Calu3 (cell line): ENCODE results near the gene RIOK3. TPM values are rescaled to one million over a fixed set of nuclear protein-coding genes. Genes with fewer than 3 reads are reported as not detected.
A peak's percentile ranks its signal among the peaks of the same experiment; 100 is the strongest.

Experiments used
- BruUV-seq: library from RNA; stranded (reverse); fragments of 400-500 nt; replicated peaks from 2 replicates; lab custom pipeline; 2021; lab: Mats Ljungman, UMichigan
- CTCF ChIA-PET: fragments of 300-600 bp; sonication (Branson Sonifier 250); formaldehyde crosslinking; loops from one replicate; lab custom pipeline; 2022; ENCODE audit warnings: antibody characterized with exemption; lab: Charles Lee
- DNase-seq: peaks from one replicate; pipeline ENCODE4 v3.0.0; 2022
- H3K27ac Mint-ChIP-seq: one replicate; pipeline ENCODE4 v1.8.0; 2022; ENCODE audit warnings: mixed read lengths; ENCODE audit not compliant: unreplicated experiment
- H3K27me3 Mint-ChIP-seq: one replicate; pipeline ENCODE4 v1.8.0; 2022; ENCODE audit warnings: mixed read lengths; ENCODE audit not compliant: unreplicated experiment
- H3K36me3 Mint-ChIP-seq: one replicate; pipeline ENCODE4 v1.8.0; 2022; ENCODE audit warnings: mild to moderate bottlenecking, moderate library complexity, mixed read lengths; ENCODE audit not compliant: insufficient read depth, unreplicated experiment
- H3K4me1 Mint-ChIP-seq: one replicate; pipeline ENCODE4 v1.8.0; 2022; ENCODE audit warnings: mild to moderate bottlenecking, low read depth, mixed read lengths; ENCODE audit not compliant: unreplicated experiment
- H3K4me3 Mint-ChIP-seq: one replicate; pipeline ENCODE4 v1.8.0; 2022; ENCODE audit warnings: mild to moderate bottlenecking, low read depth, moderate library complexity, mixed read lengths; ENCODE audit not compliant: unreplicated experiment
- H3K9me3 Mint-ChIP-seq: one replicate; pipeline ENCODE4 v1.8.0; 2022; ENCODE audit warnings: low read depth, mixed read lengths; ENCODE audit not compliant: unreplicated experiment
- intact Hi-C: fragments of 100-400 bp; cut with micrococcal nuclease; formaldehyde crosslinking; loops from one replicate; pipeline ENCODE4 v1.10.0; 2022; ENCODE audit not compliant: unreplicated experiment
- total RNA-seq: library from RNA; stranded (reverse); gene quantifications from 2 replicates; pipeline ENCODE4 v1.2.3, GENCODE V29; 2022
- TF ChIP-seq, protein P1 (sequence below): fragments of 200-600 bp; IDR thresholded peaks from one replicate; pipeline ENCODE4 v1.8.0; 2022; ENCODE audit warnings: antibody characterized with exemption; ENCODE audit not compliant: unreplicated experiment

Gene RIOK3
- total RNA-seq, 1 experiment from 2014 or later, result 91.1 TPM

DNA sequence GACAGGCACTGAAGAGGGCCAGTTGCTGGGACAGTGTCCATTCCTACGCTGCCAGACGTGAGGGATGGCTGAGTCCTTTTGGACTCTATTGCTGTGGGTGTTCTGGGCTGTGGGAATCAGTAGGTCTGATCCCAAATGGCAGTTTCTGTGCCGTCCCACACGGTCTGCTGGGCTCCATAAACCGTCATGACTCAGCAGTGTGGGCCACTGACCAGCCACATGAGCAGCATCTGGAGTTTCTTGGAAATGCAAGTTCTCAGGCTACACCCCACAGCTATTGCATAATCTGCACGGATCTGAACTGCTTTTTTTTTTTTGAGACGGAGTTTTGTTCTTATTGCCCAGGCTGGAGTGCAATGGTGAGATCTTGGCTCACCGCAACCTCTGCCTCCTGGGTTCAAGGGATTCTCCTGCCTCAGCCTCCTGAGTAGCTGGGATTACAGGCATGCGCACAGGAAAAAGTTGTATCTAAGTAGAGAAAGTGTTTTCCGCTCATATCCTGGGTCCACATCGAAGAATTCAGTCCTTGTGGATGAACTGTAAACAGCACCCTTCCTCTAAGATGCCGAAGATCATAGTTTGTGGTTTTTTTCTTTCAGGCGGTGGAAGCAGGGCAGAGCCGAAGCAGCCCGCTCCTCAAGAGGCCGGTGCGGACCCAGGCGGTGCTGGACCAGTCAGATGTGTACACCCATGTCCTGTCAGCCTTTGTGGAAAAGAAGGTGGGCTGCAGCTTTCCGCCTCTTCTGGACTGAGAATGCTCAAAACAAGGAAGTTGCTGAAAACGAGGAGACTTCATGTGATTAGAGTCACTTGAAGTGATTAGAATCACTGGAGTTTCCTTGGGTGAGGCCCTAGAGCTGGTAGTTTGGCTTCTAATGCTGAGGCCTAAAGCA lies 75.7 kb downstream of the RIOK3 start:
- peak overlapping the region; percentile 73 for H3K27ac Mint-ChIP-seq
- no peak for DNase-seq
- no peaks in the 10 kb centered on the region for H3K27me3 Mint-ChIP-seq
- CTCF ChIA-PET, result no interaction called here
- no peaks in the 10 kb centered on the region for H3K9me3 Mint-ChIP-seq
- BruUV-seq, result no TSS peak
- H3K4me3 Mint-ChIP-seq, result no peak overlapping the region
- H3K4me1 Mint-ChIP-seq, result peaks cover 28% of the 10 kb centered on the region
- intact Hi-C loops, result no loop called here
- H3K36me3 Mint-ChIP-seq, result peaks cover 84% of the 10 kb centered on the region
- TF ChIP-seq, protein P1, sequence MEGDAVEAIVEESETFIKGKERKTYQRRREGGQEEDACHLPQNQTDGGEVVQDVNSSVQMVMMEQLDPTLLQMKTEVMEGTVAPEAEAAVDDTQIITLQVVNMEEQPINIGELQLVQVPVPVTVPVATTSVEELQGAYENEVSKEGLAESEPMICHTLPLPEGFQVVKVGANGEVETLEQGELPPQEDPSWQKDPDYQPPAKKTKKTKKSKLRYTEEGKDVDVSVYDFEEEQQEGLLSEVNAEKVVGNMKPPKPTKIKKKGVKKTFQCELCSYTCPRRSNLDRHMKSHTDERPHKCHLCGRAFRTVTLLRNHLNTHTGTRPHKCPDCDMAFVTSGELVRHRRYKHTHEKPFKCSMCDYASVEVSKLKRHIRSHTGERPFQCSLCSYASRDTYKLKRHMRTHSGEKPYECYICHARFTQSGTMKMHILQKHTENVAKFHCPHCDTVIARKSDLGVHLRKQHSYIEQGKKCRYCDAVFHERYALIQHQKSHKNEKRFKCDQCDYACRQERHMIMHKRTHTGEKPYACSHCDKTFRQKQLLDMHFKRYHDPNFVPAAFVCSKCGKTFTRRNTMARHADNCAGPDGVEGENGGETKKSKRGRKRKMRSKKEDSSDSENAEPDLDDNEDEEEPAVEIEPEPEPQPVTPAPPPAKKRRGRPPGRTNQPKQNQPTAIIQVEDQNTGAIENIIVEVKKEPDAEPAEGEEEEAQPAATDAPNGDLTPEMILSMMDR, result no peak

DNA sequence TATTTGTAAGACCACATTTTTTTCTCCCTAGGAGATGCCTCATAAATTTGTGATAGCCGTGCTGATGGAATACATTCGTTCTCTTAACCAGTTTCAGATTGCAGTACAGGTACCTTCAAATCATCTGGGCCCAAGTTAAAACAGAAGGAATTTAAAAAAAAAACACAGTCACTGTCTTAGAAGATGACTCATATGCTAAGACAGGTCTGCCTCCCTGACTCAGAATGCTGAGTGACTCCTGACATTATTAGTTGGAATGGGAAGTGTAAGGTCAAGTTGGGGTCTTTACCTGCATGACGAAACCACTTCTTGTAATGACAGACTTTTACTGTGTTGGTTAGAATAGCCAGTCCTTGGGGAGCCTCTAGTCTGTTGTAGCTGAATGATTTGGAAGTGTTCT lies 76.5 kb downstream of the RIOK3 start:
- no TSS peak for BruUV-seq
- Mint-ChIP-seq H3K36me3 (peaks cover 80% of the 10 kb centered on the region), H3K27me3 (no peaks in the 10 kb centered on the region), H3K4me1 (peaks cover 21% of the 10 kb centered on the region), H3K9me3 (no peaks in the 10 kb centered on the region), H3K4me3 (no peak overlapping the region), H3K27ac (peak overlapping the region; percentile 73)
- intact Hi-C loops, result no loop called here
- peak; percentile 14 for DNase-seq
- TF ChIP-seq, protein P1, result no peak
- CTCF ChIA-PET, result interaction anchor here (0.6 to 1.0 kb wide), 2 partner anchors 11 to 680 kb away, joined by 3 read pairs; no protein-coding TSS in a partner anchor

DNA sequence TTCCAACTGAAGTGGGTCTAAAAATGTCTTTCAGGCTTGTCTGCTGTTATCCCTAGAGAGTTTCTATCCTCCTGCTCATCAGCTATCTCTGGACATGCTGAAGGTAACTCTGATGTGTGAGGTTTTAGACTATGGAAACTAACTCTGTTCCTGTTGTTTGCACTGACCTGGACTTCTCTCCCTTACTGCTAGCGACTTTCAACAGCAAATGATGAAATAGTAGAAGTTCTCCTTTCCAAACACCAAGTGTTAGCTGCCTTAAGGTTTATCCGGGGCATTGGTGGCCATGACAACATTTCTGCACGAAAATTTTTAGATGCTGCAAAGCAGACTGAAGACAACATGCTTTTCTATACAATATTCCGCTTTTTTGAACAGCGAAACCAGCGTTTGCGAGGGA lies 77.1 kb downstream of the RIOK3 start:
- H3K27me3 Mint-ChIP-seq, result no peaks in the 10 kb centered on the region
- no peak for DNase-seq
- H3K9me3 Mint-ChIP-seq, result no peaks in the 10 kb centered on the region
- H3K36me3 Mint-ChIP-seq, result peaks cover 82% of the 10 kb centered on the region
- TF ChIP-seq, protein P1, result no peak
- CTCF ChIA-PET, result interaction anchor here (0.6 to 1.0 kb wide), 2 partner anchors 12 to 679 kb away, joined by 3 read pairs; no protein-coding TSS in a partner anchor
- no TSS peak for BruUV-seq
- no peak overlapping the region for H3K4me3 Mint-ChIP-seq
- intact Hi-C loops, result no loop called here
- peak overlapping the region; percentile 73 for H3K27ac Mint-ChIP-seq
- H3K4me1 Mint-ChIP-seq, result peaks cover 21% of the 10 kb centered on the region

DNA sequence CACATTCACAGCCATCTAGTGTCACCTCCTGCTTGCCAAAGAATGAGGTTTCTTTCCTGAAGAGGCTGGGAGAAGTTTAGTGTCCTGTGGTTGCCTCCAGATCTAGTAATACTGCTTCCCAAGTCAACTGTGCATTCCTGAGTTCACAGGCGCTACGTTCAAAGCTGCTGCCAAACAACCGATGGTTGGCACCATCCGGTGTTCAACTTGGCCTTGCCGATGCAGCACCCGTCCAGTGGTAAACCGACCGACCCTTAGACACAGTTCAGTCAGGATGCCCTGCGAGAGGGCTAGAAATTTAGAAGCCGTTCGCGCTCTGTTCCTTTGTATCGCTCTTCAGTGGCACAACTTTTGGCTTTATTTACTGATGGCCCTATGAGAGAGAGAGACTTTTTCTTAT lies 78.8 kb downstream of the RIOK3 start:
- TF ChIP-seq, protein P1, result no peak
- Mint-ChIP-seq H3K4me1 (peaks cover 21% of the 10 kb centered on the region), H3K27ac (no peak overlapping the region), H3K27me3 (no peaks in the 10 kb centered on the region), H3K9me3 (no peaks in the 10 kb centered on the region), H3K36me3 (peaks cover 82% of the 10 kb centered on the region), H3K4me3 (no peak overlapping the region)
- CTCF ChIA-PET, result no interaction called here
- intact Hi-C loops, result no loop called here
- no TSS peak for BruUV-seq
- no peak for DNase-seq

Other genes starting within 250 kb of the RIOK3 start
- gene RMC1, start 50.2 kb downstream of the RIOK3 start, total RNA-seq, result 31.0 and 33.7 TPM in 2 replicates
- gene NPC1, start 133.2 kb downstream of the RIOK3 start, total RNA-seq, result 82.6 and 84.7 TPM in 2 replicates
- gene ANKRD29, start 209.6 kb downstream of the RIOK3 start, total RNA-seq, result 6.9 and 7.8 TPM in 2 replicates
- gene LAMA3, start 236.2 kb downstream of the RIOK3 start, total RNA-seq, result 207 and 233 TPM in 2 replicates